Neural cell (in vitro differentiated cells): Measurements from ENCODE around the gene ABCC3.

Source experiments
- EZH2 ChIP-seq: fragments of 200-600, 300-800 bp; shearing (Covaris generic), sonication (generic); IDR thresholded peaks from 2 replicates; pipeline ENCODE4 v1.6.1; 2014; ENCODE audit warnings: antibody characterized with exemption, low read length, borderline replicate concordance, mild to moderate bottlenecking; ENCODE audit not compliant: insufficient read depth, poor library complexity, severe bottlenecking
- TF ChIP-seq, protein P1 (sequence below): fragments of 450-650 bp; IDR thresholded peaks from 2 replicates; pipeline ENCODE4 v1.5.1; 2014; ENCODE audit warnings: antibody characterized with exemption, mild to moderate bottlenecking, moderate library complexity; ENCODE audit not compliant: poor library complexity, severe bottlenecking

DNA sequence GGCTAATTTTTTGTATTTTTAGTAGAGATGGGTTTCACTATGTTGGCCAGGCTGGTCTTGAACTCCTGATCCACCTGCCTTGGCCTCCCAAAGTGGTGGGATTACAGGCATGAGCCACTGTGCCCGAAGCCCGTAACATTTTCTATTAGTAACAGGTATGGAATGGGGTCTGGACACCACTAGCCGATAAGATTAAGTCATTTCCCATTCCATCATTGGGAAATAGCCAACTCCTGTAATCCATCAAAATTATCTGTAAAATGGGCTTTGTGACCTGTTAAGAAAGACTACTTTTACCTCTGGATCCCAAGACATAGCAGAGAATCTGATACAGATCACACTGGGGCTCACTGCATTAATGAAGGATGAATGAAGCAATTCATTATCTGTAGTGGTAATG is 80.8 kb downstream of the ABCC3 start:
- TF ChIP-seq, protein P1, sequence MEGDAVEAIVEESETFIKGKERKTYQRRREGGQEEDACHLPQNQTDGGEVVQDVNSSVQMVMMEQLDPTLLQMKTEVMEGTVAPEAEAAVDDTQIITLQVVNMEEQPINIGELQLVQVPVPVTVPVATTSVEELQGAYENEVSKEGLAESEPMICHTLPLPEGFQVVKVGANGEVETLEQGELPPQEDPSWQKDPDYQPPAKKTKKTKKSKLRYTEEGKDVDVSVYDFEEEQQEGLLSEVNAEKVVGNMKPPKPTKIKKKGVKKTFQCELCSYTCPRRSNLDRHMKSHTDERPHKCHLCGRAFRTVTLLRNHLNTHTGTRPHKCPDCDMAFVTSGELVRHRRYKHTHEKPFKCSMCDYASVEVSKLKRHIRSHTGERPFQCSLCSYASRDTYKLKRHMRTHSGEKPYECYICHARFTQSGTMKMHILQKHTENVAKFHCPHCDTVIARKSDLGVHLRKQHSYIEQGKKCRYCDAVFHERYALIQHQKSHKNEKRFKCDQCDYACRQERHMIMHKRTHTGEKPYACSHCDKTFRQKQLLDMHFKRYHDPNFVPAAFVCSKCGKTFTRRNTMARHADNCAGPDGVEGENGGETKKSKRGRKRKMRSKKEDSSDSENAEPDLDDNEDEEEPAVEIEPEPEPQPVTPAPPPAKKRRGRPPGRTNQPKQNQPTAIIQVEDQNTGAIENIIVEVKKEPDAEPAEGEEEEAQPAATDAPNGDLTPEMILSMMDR: no peak
- no peak for TF ChIP-seq EZH2
